B cell (primary cell): ENCODE data around the gene GALNT18.

Experiments
- EZH2 ChIP-seq: IDR thresholded peaks from 2 replicates; pipeline ENCODE4 v1.6.1; 2012; ENCODE audit warnings: borderline replicate concordance, low read depth, mild to moderate bottlenecking, moderate library complexity, low read length; ENCODE audit not compliant: insufficient read depth, poor library complexity, severe bottlenecking
- TF ChIP-seq, protein P1 (sequence below): fragments of 200-600 bp; IDR thresholded peaks from one replicate; pipeline ENCODE4 v1.8.0; 2022; ENCODE audit warnings: antibody characterized with exemption, mild to moderate bottlenecking

DNA sequence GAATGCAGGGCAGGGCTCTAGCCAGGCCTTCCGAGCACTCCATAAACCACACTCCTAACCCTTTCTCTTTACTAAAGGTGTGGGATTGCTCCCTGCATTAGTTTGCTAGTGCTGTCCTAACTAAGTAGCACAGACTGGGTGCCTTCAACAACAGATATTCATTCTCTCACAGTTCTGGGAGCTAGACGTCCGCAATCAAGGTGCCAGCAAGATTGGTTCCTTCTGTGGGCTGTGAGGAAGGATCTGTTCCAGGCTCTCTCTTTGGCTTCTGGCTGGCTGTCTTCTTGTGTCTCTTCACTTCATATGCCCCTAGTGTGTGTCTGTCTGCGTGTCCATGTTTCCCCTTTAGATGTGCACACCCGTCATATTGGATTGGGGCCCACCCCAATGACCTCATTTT is 59.8 kb downstream of the GALNT18 start:
- no peak for TF ChIP-seq EZH2
- TF ChIP-seq, protein P1, sequence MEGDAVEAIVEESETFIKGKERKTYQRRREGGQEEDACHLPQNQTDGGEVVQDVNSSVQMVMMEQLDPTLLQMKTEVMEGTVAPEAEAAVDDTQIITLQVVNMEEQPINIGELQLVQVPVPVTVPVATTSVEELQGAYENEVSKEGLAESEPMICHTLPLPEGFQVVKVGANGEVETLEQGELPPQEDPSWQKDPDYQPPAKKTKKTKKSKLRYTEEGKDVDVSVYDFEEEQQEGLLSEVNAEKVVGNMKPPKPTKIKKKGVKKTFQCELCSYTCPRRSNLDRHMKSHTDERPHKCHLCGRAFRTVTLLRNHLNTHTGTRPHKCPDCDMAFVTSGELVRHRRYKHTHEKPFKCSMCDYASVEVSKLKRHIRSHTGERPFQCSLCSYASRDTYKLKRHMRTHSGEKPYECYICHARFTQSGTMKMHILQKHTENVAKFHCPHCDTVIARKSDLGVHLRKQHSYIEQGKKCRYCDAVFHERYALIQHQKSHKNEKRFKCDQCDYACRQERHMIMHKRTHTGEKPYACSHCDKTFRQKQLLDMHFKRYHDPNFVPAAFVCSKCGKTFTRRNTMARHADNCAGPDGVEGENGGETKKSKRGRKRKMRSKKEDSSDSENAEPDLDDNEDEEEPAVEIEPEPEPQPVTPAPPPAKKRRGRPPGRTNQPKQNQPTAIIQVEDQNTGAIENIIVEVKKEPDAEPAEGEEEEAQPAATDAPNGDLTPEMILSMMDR, result no peak
